ENCODE results near the gene CNIH2. TPM values are rescaled to one million over a fixed set of nuclear protein-coding genes. Genes with fewer than 3 reads are reported as not detected.

Gene CNIH2
- total and polyA plus RNA-seq, 2 donors (not counting 1 experiment from before 2014, with no cell fraction given): 0.92 to 2.0 TPM

GRCh38 chr11:66243782-66244535, 34.0 kb upstream of the CNIH2 start:
- CTCF ChIA-PET: interaction anchor here (0.9 to 1.1 kb wide), 2 partner anchors 39 to 199 kb away, joined by 3 read pairs; no protein-coding TSS in a partner anchor
- H3K4me3 ChIP-seq (ENCODE audit: control extremely low read depth in 1 of 5, extremely low read depth in 1 of 5, insufficient read depth in 1 of 5, low read depth in 2 of 5, low read length in 4 of 5): no peak overlapping the region
- Mint-ChIP-seq H3K27me3 (no peaks in the 10 kb centered on the region), H3K4me3 (no peak overlapping the region), H3K9me3 (ENCODE audit: insufficient read depth) (no peaks in the 10 kb centered on the region), H3K4me1 (peaks cover 10% of the 10 kb centered on the region), H3K27ac (peak overlapping the region; percentile 32)
- no peaks in the 10 kb centered on the region for H3K79me2 ChIP-seq (ENCODE audit: control insufficient read depth, insufficient read depth, low read length)
- POLR2A ChIA-PET: no interaction called here
- intact Hi-C loops (cut with micrococcal nuclease): no loop called here
- no peak overlapping the region for H2AFZ ChIP-seq (ENCODE audit: insufficient read depth, low read depth, low read length, poor library complexity, severe bottlenecking)
- H3K4me1 ChIP-seq (ENCODE audit: control insufficient read depth in 2 of 2, insufficient read depth in 2 of 2, low read length in 2 of 2): peaks cover 0 to 11% of the 10 kb centered on the region in 2 donors
- no peaks in the 10 kb centered on the region for H3K9me3 ChIP-seq (ENCODE audit: control extremely low read depth in 1 of 3, control insufficient read depth in 2 of 3, insufficient read depth in 1 of 3, low read length in 2 of 3)
- no peak for ATAC-seq (ENCODE audit: low read depth)
- TF ChIP-seq CTCF (IDR thresholded peaks at IDR 0.05): no peak
- no peak for TF ChIP-seq EZH2 (IDR thresholded peaks at IDR 0.05; ENCODE audit: borderline replicate concordance, insufficient read depth, low read depth, low read length, poor library complexity, severe bottlenecking)
- H3K27me3 ChIP-seq (replicated peaks in 1 of 4; ENCODE audit: control extremely low read depth in 1 of 4, control insufficient read depth in 3 of 4, insufficient read depth in 4 of 4, low read length in 3 of 4): no peaks in the 10 kb centered on the region
- no peak overlapping the region for H3K4me2 ChIP-seq (replicated peaks; ENCODE audit: low read depth, low read length, poor library complexity, severe bottlenecking)
- H4K20me1 ChIP-seq (ENCODE audit: control insufficient read depth, insufficient read depth, low read length, poor library complexity, severe bottlenecking): peaks cover 25% of the 10 kb centered on the region
- no peak for DNase-seq
- WGBS (ENCODE audit: insufficient coverage): 56% methylated on average over 13 of the region's 13 CpGs
- no peak overlapping the region for H3K27ac ChIP-seq (ENCODE audit: low read length in 2 of 2)
- H3K36me3 ChIP-seq (replicated peaks in 1 of 2; ENCODE audit: control extremely low read depth in 1 of 2, control insufficient read depth in 1 of 2, extremely low read depth in 1 of 2, insufficient read depth in 2 of 2, low read length in 1 of 2): peaks cover 0 to 69% of the 10 kb centered on the region in 2 experiments
- no peak overlapping the region for H3K9ac ChIP-seq (ENCODE audit: low read length)

GRCh38 chr11:66247295-66247694, 30.7 kb upstream of the CNIH2 start:
- Histone ChIP-seq H3K36me3 (replicated peaks in 1 of 2; ENCODE audit: control extremely low read depth in 1 of 2, control insufficient read depth in 1 of 2, extremely low read depth in 1 of 2, insufficient read depth in 2 of 2, low read length in 1 of 2) (peaks cover 0 to 46% of the 10 kb centered on the region in 2 experiments), H3K79me2 (ENCODE audit: control insufficient read depth, insufficient read depth, low read length) (no peaks in the 10 kb centered on the region), H3K9me3 (ENCODE audit: control extremely low read depth in 1 of 3, control insufficient read depth in 2 of 3, insufficient read depth in 1 of 3, low read length in 2 of 3) (no peaks in the 10 kb centered on the region), H3K27me3 (replicated peaks in 1 of 4; ENCODE audit: control extremely low read depth in 1 of 4, control insufficient read depth in 3 of 4, insufficient read depth in 4 of 4, low read length in 3 of 4) (no peaks in the 10 kb centered on the region), H3K27ac (ENCODE audit: low read length in 2 of 2) (no peak overlapping the region), H4K20me1 (ENCODE audit: control insufficient read depth, insufficient read depth, low read length, poor library complexity, severe bottlenecking) (peaks cover 7% of the 10 kb centered on the region), H3K4me1 (ENCODE audit: control insufficient read depth in 2 of 2, insufficient read depth in 2 of 2, low read length in 2 of 2) (peaks cover 0 to 3% of the 10 kb centered on the region in 2 donors), H3K4me3 (ENCODE audit: control extremely low read depth in 1 of 5, extremely low read depth in 1 of 5, insufficient read depth in 1 of 5, low read depth in 2 of 5, low read length in 4 of 5) (no peak overlapping the region), H3K4me2 (replicated peaks; ENCODE audit: low read depth, low read length, poor library complexity, severe bottlenecking) (no peak overlapping the region), H2AFZ (ENCODE audit: insufficient read depth, low read depth, low read length, poor library complexity, severe bottlenecking) (no peak overlapping the region), H3K9ac (ENCODE audit: low read length) (no peak overlapping the region)
- POLR2A ChIA-PET: no interaction called here
- H3K4me3 Mint-ChIP-seq: no peak overlapping the region
- H3K27me3 Mint-ChIP-seq: no peaks in the 10 kb centered on the region
- no peaks in the 10 kb centered on the region for H3K9me3 Mint-ChIP-seq (ENCODE audit: insufficient read depth)
- no peak for TF ChIP-seq CTCF (IDR thresholded peaks at IDR 0.05)
- TF ChIP-seq EZH2 (IDR thresholded peaks at IDR 0.05; ENCODE audit: borderline replicate concordance, insufficient read depth, low read depth, low read length, poor library complexity, severe bottlenecking): no peak
- no peak for ATAC-seq (ENCODE audit: low read depth)
- CTCF ChIA-PET: interaction anchor here (1.5 kb wide), 1 partner anchor 225 kb away, joined by 3 read pairs; no protein-coding TSS in a partner anchor
- no peak for DNase-seq
- H3K4me1 Mint-ChIP-seq: peaks cover 4% of the 10 kb centered on the region
- intact Hi-C loops (cut with micrococcal nuclease): no loop called here
- no peak overlapping the region for H3K27ac Mint-ChIP-seq
- WGBS (ENCODE audit: insufficient coverage): 97% methylated on average over 4 of the region's 4 CpGs
